Islet precursor cell (in vitro differentiated cells): ENCODE data around the gene TGM5.
"Not testable (repeated sequence)": the region's sequence is repeated elsewhere in the genome, so short reads cannot be mapped to it uniquely, and the experiment has no call there.

Source experiments
- DNase-seq: peaks from one replicate; pipeline ENCODE4 v3.0.0-alpha.2; 2018

TGM5 gene

GRCh38 chr15:43214592-43215295, 52.0 kb downstream of the TGM5 start:
- peak; percentile 24 for DNase-seq

- peak; percentile 38 for DNase-seq
These were observed 52.6 kb downstream of the TGM5 start for GRCh38 chr15:43214169-43214568.

DNA sequence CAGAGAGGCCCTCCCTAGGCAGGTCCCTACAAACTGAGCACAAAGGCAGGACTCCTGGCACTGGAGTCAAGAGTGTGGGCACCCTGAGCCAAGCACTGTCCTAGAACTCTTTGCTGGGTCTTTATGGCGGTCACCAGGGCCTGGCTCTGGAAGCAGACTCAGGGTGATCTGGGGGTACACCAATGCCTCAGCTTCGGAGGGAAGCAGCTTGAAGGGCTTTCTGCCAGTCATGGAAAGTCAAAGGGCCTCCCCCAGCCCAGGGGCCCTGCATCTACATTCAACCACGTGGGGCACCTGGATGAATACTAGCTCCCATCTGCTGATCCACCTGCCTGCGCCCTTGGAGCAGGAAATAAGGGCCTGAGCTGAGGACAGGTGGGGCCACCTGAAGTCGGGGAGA, 53.3 kb downstream of the TGM5 start:
- peak; percentile 36 for DNase-seq

- DNase-seq = no peak
These were observed 53.8 kb downstream of the TGM5 start for GRCh38 chr15:43212951-43213350.

DNA sequence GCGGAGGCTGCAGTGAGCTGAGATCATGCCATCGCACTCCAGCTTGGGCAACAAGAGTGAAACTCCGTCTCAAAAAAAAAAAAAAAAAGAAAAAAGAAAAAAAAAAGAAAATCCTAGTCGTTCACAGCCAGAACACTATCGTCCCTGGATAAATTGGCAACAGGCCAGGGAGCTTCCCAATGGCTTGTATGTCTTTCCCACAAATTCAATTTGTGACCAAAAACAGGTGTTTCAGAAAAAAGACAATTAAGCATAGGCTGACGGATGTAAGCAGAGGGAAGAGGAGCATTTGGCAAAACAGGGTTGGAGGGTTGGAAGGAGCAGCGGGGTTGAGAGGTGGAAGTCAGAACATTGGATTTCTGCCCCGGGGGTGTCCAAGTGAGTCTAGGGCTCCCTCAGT, 54.4 kb downstream of the TGM5 start:
- DNase-seq = no peak

- peak; percentile 25 for DNase-seq
These were observed 55.4 kb downstream of the TGM5 start for GRCh38 chr15:43211224-43211735.

DNA sequence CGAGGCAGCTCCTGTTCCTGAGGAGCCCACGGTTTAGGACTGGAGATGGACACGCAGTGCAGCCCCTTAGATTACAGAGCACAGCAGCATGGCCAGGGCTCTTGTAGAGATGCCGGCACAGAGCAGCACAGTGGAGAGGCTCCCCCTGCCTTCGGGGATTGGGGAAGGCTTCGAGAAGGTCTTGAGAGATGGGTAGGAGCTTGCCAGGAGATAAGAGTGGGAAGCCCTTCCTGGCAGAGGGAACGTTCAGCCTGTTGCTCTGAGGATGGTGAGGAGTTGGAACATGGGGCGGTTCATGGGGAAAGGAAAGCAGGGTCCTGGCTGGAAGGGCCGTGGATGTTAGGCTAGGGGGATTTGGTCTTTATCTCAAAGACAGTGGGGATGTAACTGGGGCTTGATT, 55.9 kb downstream of the TGM5 start:
- DNase-seq = no peak

DNA sequence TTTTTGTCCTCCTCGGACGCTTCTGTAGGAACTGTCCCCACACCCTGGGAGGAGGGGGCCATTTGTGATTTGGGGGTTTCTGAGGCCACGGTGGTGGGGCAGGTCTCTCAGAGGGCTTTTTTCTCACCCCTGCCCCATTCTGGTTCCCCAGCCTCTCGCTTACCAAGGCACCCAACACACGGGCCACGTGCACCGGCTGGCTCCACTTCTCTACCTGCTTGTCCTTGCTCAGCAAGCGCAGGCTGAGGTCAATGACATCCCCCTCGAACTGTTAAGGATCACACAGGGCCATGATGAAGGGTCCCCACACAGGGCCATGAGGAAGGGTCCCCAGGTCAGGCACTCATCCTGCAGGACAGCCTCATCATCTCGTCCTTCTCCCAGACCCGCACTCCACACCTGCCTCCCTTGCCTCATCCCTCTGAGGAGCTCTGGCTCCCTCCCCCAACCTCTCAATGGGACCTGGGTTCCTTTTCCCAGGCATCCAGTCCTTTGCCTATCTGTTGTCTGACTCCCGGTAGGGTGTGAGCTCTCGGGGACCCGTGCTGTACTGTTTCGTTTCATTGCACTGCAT, 56.5 kb downstream of the TGM5 start:
- peak; percentile 37 for DNase-seq

DNA sequence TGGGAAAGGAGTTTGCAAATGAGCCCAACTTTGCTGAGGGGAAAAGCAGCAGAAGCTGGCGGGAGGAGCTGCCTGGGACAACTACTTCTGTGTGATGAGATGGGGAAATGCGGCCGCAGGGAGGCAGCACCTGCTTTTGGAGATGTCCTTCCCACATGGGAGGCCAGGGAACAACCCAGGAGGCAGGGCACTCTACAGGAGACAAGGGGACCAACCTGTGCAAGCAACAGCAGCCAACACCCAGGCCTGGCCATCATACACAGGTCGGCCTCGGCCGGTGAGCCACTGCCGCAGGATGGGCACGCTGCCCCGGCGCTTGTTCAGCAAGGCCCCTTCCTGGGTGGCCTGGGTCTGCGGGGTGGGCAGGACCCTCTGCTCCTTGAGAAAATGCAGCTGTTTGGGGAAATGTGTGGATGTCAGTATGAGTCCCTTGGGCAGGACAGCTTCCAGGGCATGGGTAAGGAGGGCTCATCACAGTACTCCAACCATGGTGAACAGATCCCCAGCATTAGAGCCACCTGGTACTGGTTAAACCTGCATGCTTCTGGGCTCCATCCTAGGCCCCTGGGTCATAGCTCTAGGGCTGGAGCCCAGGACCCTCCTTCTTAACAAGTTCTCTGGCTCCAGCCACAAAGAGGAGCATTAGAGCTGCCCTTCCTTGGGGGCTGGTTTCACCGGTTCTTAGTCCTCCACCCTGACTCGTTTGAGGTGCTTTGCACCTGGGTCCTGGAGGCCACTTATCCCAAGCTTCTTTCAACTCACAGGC, 57.5 kb downstream of the TGM5 start:
- DNase-seq = peak; percentile 77

DNA sequence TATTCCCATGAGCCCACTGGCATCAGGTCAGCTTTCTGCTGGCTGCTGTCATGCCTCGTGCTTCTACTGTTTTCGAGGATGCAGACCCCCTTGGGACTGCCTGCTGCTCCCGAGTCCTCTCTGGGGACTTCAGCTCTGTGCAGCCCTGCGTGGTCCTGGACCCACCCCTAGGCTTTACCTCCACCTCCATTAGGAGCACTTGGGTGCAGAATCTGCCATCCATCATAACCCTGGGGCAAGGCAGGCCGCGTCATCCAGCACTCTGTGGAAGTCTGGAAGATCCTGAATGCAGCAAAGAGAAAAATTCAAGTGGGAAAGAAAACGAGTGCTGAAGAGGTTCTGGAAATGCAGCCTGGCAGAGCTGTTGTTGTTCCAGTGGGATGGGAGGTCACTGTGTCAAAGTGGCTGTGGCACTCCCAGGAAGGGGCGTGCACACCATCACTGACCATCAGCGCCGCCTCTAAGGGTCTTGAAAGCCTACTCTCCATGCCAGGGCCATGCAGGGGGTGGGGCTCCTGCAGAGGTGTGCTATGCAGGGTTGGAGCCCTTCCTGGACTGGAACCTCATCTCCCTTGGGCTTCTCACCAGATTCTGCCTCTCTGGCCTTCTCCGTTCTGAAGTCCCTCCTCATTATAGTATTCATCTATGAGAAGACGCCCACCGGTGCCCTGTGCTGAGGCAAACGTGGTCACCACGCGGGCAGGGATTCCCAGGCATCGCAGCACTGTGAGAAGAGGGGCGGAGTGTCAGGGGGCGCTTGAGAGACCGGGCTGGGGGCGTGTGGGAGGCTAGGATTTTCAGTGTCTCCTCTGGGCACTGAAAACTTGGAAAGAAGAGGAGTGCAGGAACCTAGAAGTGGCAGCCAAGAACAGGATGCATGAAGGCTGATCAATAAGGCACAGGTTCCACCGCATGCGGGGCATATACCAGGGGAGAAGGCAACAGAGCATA, 58.4 kb downstream of the TGM5 start:
- DNase-seq = peak; percentile 45

- peak; percentile 32 for DNase-seq
These were observed 59.7 kb downstream of the TGM5 start for GRCh38 chr15:43207024-43207423.

- no peak for DNase-seq
These were observed 60.7 kb downstream of the TGM5 start for GRCh38 chr15:43206054-43206453.

DNA sequence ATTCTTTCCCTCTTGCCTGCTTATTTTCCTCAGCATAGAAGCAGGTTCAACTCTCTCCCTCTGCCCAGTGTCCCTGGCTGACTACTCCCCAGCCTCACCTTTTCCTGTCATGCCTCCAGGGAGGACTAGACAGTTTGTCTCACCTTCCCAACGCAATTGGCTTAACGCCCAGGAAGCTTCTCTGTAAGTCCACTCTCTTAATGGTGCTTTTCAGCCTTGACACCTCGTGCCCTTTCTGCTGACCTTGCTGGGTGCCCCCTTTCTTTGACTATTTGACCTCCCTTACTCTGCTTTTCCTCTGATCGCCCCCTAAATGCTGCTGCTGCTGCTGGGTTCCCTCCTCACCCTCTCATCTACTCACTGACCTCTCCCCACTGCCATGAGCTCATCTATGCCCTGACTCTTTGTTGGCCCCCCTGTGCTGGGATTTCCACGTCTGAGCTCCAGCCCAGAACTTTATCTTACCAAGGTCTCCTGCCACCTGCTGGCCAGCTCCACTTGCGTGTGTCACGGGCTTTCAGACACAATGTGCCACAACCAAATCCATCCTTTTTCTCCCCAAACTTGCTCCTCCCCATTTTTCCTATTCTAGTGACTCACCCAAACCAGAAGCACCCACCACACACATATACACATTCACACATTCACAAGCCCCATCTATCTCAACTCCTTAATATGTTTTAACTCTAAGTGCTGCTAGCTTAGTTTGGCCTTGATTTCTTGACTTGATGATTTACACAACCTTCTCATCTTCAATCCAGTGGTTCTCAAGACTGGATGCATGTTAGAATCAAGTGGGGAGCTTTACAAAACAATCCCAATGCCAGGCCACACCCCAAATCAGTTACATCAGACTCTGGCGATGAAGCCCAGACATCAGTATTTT, 62.5 kb downstream of the TGM5 start:
- DNase-seq = peak; percentile 77

- DNase-seq = no peak
These were observed 66.7 kb downstream of the TGM5 start for GRCh38 chr15:43199945-43200488.

DNA sequence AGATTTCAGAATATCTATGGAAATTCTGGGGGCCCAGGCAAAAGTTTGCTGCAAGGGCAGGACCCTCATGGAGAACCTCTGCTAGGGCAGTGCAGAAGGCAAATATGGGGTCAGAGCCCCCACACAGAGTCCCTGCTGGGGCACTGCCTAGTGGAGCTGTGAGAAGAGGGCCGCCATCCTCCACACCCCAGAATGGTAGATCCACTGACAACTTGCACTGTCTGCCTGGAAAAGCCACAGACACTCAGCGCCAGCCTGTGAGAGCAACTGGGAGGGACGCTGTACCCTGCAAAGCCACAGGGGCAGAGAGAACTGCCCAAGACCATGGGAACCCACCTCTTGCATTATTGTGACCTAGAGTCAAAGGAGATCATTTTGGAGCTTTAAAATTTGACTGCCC, 67.7 kb downstream of the TGM5 start:
- no peak for DNase-seq

DNA sequence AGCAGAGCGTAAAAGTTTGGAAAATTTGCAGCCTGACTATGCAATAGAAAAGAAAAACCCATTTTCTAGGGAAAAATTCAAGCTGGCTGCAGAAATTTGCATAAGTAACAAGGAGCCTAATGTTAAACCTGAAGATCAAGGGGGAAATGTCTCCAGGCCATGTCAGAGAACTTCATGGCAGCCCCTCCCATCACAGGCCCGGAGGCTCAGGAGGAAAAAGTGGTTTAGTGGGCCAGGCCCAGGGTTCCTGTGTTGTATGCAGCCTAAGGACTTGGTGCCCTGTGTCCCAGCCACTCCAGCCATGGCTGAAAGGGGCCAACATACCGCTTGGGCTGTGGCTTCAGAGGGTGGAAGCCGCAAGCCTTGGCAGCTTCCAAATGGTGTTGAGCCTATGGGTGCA, 68.2 kb downstream of the TGM5 start:
- DNase-seq = not testable (repeated sequence)

DNA sequence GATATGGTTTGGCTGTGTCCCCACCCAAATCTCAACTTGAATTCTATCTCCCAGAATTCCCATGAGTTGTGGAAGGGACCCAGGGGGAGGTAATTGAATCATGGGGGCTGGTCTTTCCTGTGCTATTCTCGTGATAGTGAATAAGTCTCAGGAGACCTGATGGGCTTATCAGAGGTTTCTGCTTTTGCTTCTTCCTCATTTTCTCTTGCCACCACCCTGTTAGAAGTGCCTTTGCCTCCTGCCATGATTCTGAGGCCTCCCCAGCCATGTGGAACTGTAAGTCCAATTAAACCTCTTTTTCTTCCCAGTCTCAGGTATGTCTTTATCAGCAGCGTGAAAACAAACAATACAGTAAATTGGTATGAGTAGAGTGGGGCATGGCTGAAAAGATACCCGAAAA, 69.0 kb downstream of the TGM5 start:
- DNase-seq = not testable (repeated sequence)

- no peak for DNase-seq
These were observed 69.8 kb downstream of the TGM5 start for GRCh38 chr15:43196760-43197548.

DNA sequence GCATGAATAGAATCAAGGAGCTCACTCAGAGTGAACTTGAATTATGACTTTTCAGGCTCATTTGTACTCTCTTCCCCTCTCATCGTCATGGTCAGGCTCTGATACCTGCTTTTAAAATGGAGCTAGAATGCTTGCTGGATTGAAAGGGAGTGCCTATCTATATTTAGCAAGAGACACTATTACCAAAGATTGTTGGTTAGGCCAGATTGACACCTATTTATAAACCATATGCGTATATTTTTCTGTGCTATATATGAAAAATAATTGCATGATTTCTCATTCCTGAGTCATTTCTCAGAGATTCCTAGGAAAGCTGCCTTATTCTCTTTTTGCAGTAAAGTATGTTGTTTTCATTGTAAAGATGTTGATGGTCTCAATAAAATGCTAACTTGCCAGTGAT, 71.9 kb downstream of the TGM5 start:
- DNase-seq = no peak

DNA sequence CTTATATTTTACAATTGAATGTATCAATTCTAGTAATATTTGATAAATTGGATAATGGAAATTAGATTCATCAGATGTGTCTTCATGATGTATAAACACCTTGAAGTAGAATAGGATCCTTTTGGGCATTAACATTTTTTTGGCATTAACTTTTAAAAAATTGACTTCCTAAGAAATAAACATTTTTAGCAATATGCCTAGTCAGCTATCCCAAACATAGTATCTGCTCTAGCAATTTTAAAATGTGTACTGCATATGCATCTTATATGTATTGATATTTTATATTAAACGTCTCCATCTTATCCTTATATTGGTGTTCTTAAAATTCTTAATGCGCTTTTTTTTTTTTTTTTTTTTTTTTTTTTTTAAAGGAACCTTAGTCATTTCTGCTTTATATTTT, 73.0 kb downstream of the TGM5 start:
- DNase-seq = no peak

DNA sequence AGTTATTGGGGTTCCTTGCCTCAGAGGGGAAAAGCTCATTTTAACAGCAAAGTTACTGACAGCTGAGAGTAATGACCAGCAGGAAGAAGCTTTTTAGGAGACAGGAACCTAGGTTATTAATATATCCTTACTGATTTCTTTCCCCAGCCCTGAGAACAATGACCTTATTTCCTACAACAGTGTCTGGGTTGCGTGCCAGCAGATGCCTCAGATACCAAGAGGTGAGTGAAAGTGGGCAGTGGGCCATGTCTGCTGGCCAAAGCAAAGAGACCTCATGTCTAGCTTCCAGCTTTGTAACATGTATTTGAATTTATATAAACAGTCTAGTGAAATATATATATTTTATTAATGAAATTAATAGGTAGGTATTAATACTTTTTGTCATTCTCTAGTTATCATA, 76.5 kb downstream of the TGM5 start:
- no peak for DNase-seq
